WTC11 (cell line): Measurements from ENCODE around the gene CDKN1C. TPM values are rescaled to one million over a fixed set of nuclear protein-coding genes. Genes with fewer than 3 reads are reported as not detected.

Experiments used
- ATAC-seq: fragments of 200-7000 bp; cut with Tn5 transposase; 2 replicates; pipeline ENCODE4 v1.10.0; 2021; ENCODE audit warnings: mild to moderate bottlenecking, moderate library complexity
- CTCF ChIA-PET: fragments of 300-600 bp; sonication (Branson Sonifier 250); formaldehyde crosslinking; loops from one replicate; lab custom pipeline; 2021; ENCODE audit warnings: antibody characterized with exemption; lab: Charles Lee
- POLR2A ChIA-PET: fragments of 350-600 bp; sonication (Branson Sonifier 250); formaldehyde crosslinking; loops from one replicate; lab custom pipeline; 2021; ENCODE audit warnings: antibody characterized with exemption; lab: Charles Lee
- DNase-seq: peaks from one replicate; pipeline ENCODE4 v3.0.0; 2021; ENCODE audit warnings: low spot score
- H3K27ac Mint-ChIP-seq: 2 replicates; pipeline ENCODE4 v1.8.0; 2021; ENCODE audit warnings: mixed read lengths
- H3K27me3 Mint-ChIP-seq: 2 replicates; pipeline ENCODE4 v1.8.0; 2021; ENCODE audit warnings: low read depth, mild to moderate bottlenecking, moderate library complexity, mixed read lengths
- H3K36me3 Mint-ChIP-seq: 2 replicates; pipeline ENCODE4 v1.8.0; 2021; ENCODE audit warnings: mixed read lengths
- H3K4me1 Mint-ChIP-seq: 2 replicates; pipeline ENCODE4 v1.8.0; 2022; ENCODE audit warnings: mixed read lengths
- H3K4me3 Mint-ChIP-seq: 2 replicates; pipeline ENCODE4 v1.8.0; 2021; ENCODE audit warnings: mild to moderate bottlenecking, moderate library complexity, mixed read lengths
- H3K9me3 Mint-ChIP-seq: 2 replicates; pipeline ENCODE4 v1.8.0; 2021; ENCODE audit warnings: mixed read lengths
- ATF1 ChIP-seq: sonication (generic); formaldehyde crosslinking; IDR thresholded peaks from 2 replicates; pipeline ENCODE4 v1.8.1; 2023; ENCODE audit warnings: mild to moderate bottlenecking, moderate library complexity, missing genetic modification reagents
- CREB1 ChIP-seq: sonication (generic); formaldehyde crosslinking; IDR thresholded peaks from 2 replicates; pipeline ENCODE4 v1.8.0; 2023; ENCODE audit warnings: mild to moderate bottlenecking, missing genetic modification reagents
- E2F5 ChIP-seq: sonication (generic); formaldehyde crosslinking; IDR thresholded peaks from 2 replicates; pipeline ENCODE4 v1.8.1; 2022; ENCODE audit warnings: mild to moderate bottlenecking, moderate library complexity, missing genetic modification reagents
- GABPB1 ChIP-seq: sonication (generic); formaldehyde crosslinking; IDR thresholded peaks from 2 replicates; pipeline ENCODE4 v1.8.1; 2023; ENCODE audit warnings: mild to moderate bottlenecking, missing genetic modification reagents
- IRF2 ChIP-seq: sonication (generic); formaldehyde crosslinking; IDR thresholded peaks from 2 replicates; pipeline ENCODE4 v1.8.0; 2022; ENCODE audit warnings: low read depth, missing genetic modification reagents, borderline replicate concordance
- KAT7 ChIP-seq: sonication (generic); formaldehyde crosslinking; IDR thresholded peaks from 2 replicates; pipeline ENCODE4 v1.8.1; 2023; ENCODE audit warnings: missing genetic modification reagents, mild to moderate bottlenecking, borderline replicate concordance
- MLX ChIP-seq: sonication (generic); formaldehyde crosslinking; IDR thresholded peaks from 2 replicates; pipeline ENCODE4 v1.8.1; 2023; ENCODE audit warnings: mild to moderate bottlenecking, missing genetic modification reagents, moderate library complexity
- NFYB ChIP-seq: sonication (generic); formaldehyde crosslinking; conservative IDR thresholded peaks from 2 replicates; pipeline ENCODE4 v1.8.0; 2022; ENCODE audit warnings: low read depth, missing genetic modification reagents
- RELA ChIP-seq: sonication (generic); formaldehyde crosslinking; IDR thresholded peaks from 2 replicates; pipeline ENCODE4 v1.8.1; 2022; ENCODE audit warnings: missing genetic modification reagents, mild to moderate bottlenecking, borderline replicate concordance
- STAT6 ChIP-seq: sonication (generic); formaldehyde crosslinking; conservative IDR thresholded peaks from 2 replicates; pipeline ENCODE4 v1.8.1; 2023; ENCODE audit warnings: mild to moderate bottlenecking, low read depth, missing genetic modification reagents, moderate library complexity
- TEAD1 ChIP-seq: sonication (generic); formaldehyde crosslinking; IDR thresholded peaks from 2 replicates; pipeline ENCODE4 v1.8.0; 2022; ENCODE audit warnings: mild to moderate bottlenecking, missing genetic modification reagents
- TEAD4 ChIP-seq: sonication (generic); formaldehyde crosslinking; IDR thresholded peaks from 2 replicates; pipeline ENCODE4 v1.8.0; 2022; ENCODE audit warnings: mild to moderate bottlenecking, missing genetic modification reagents
- ZMAT4 ChIP-seq: fragments of 250-450 bp; sonication (Bioruptor Pico); IDR thresholded peaks from 2 replicates; pipeline ENCODE4 v1.9.0; 2021; ENCODE audit warnings: mild to moderate bottlenecking
- ZNF232 ChIP-seq: sonication (generic); formaldehyde crosslinking; IDR thresholded peaks from 2 replicates; pipeline ENCODE4 v1.8.0; 2022; ENCODE audit warnings: mild to moderate bottlenecking, missing genetic modification reagents
- ZNF416 ChIP-seq: fragments of 250-450 bp; sonication (Bioruptor Pico); IDR thresholded peaks from 2 replicates; pipeline ENCODE4 v1.9.0; 2021; ENCODE audit warnings: mild to moderate bottlenecking, inconsistent platforms
- ZNF671 ChIP-seq: fragments of 250-450 bp; sonication (Bioruptor Pico); IDR thresholded peaks from 2 replicates; pipeline ENCODE4 v1.8.0; 2021; ENCODE audit warnings: mild to moderate bottlenecking
- total RNA-seq: library from RNA; stranded (reverse); gene quantifications from 3 replicates; pipeline ENCODE4 v1.2.3, GENCODE V29; 2021
- TF ChIP-seq, protein P1 (sequence below): fragments of 250-450 bp; sonication (Bioruptor Pico); conservative IDR thresholded peaks from 2 replicates; pipeline ENCODE4 v1.9.0; 2021; ENCODE audit warnings: mild to moderate bottlenecking
- TF ChIP-seq, protein P2 (sequence below): sonication (generic); formaldehyde crosslinking; IDR thresholded peaks from 2 replicates; pipeline ENCODE4 v1.8.1; 2022; ENCODE audit warnings: low read depth, mild to moderate bottlenecking, moderate library complexity, missing genetic modification reagents, borderline replicate concordance
- TF ChIP-seq, protein P3 (sequence below): sonication (generic); formaldehyde crosslinking; IDR thresholded peaks from 2 replicates; pipeline ENCODE4 v1.8.0; 2022; ENCODE audit warnings: missing genetic modification reagents

The CDKN1C gene
- total RNA-seq, 1 experiment from 2014 or later, result 25.0 TPM

DNA sequence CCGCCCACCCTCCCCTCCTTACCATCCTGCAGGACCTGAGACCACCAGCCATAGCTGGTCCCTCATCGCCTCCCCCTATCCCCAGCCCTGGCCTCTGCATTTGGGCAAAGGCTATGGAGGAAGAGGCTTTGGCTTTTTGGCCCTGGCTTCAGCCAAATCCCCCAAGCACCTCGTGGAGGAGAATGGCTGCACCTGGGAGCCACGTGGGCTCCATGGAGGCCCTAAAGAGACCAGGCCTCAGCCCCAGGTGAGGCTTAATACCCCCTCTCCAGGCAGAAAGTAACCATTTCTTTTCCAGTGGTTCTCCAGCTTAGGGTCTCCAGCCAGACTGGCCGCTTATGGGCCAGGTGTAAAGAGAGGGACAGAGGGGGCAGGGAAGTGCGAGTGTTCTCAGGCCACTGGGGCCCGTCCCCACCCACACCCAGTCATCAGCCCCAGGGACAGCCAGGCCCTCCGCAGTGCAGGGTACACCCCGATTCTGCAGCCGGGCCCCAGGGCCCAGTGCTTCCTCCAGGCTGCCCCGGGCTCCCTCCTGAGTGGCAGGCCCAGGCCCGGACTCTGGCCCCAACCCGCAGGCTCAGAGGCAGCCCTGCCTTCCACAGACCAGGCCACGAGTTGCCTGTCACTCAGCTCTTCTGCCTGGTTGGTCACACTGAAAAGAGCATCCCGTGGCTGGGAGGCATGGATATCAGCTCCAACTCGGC lies 26.4 kb downstream of the CDKN1C start (continued):
- TF ChIP-seq, protein P1, sequence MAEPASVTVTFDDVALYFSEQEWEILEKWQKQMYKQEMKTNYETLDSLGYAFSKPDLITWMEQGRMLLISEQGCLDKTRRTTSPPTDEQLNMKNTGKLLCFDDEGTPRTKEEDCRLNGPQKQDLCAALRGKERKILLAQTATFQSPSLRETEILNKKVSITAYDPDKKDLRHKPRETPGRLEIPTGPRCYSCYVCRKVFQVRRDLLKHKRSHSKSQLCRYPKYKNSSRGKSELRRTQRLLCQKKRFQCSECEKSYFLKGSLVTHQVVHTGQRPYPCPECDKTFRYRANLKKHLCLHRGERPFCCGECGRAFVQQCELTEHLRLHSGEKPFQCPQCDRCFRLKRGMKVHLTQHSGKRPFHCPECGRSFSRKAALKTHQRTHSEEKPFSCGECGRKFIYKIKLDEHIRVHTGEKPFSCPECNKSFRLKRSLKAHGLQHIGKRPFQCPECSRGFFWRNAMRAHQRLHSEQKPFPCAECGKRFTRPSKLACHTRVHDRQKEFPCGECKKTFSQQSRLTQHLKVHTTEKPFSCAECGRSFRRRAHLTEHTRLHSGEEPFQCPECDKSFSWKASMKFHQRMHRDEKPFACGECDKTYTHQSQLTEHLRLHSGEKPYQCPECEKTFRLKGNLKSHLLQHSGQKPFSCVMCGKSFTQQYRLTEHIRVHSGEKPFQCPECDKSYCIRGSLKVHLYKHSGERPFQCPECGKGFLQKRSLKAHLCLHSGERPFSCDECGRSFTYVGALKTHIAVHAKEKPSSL (CRISPR knock-in tag), result no peak
- TF ChIP-seq KAT7 (no peak), GABPB1 (no peak), NFYB (CRISPR knock-in tag) (no peak), ZNF416 (CRISPR knock-in tag) (no peak)
- TF ChIP-seq, protein P2, sequence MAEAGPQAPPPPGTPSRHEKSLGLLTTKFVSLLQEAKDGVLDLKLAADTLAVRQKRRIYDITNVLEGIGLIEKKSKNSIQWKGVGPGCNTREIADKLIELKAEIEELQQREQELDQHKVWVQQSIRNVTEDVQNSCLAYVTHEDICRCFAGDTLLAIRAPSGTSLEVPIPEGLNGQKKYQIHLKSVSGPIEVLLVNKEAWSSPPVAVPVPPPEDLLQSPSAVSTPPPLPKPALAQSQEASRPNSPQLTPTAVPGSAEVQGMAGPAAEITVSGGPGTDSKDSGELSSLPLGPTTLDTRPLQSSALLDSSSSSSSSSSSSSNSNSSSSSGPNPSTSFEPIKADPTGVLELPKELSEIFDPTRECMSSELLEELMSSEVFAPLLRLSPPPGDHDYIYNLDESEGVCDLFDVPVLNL (CRISPR knock-in tag), result no peak

GRCh38 chr11:2857918-2858317 lies 27.7 kb downstream of the CDKN1C start:
- peaks cover 10% of the 10 kb centered on the region; the same call in 1 of the 2 replicates for H3K4me1 Mint-ChIP-seq
- H3K4me3 Mint-ChIP-seq, result no peak overlapping the region
- ATAC-seq (no peak), DNase-seq (no peak)
- no peak for TF ChIP-seq TEAD1 (CRISPR knock-in tag)
- TF ChIP-seq, protein P3, sequence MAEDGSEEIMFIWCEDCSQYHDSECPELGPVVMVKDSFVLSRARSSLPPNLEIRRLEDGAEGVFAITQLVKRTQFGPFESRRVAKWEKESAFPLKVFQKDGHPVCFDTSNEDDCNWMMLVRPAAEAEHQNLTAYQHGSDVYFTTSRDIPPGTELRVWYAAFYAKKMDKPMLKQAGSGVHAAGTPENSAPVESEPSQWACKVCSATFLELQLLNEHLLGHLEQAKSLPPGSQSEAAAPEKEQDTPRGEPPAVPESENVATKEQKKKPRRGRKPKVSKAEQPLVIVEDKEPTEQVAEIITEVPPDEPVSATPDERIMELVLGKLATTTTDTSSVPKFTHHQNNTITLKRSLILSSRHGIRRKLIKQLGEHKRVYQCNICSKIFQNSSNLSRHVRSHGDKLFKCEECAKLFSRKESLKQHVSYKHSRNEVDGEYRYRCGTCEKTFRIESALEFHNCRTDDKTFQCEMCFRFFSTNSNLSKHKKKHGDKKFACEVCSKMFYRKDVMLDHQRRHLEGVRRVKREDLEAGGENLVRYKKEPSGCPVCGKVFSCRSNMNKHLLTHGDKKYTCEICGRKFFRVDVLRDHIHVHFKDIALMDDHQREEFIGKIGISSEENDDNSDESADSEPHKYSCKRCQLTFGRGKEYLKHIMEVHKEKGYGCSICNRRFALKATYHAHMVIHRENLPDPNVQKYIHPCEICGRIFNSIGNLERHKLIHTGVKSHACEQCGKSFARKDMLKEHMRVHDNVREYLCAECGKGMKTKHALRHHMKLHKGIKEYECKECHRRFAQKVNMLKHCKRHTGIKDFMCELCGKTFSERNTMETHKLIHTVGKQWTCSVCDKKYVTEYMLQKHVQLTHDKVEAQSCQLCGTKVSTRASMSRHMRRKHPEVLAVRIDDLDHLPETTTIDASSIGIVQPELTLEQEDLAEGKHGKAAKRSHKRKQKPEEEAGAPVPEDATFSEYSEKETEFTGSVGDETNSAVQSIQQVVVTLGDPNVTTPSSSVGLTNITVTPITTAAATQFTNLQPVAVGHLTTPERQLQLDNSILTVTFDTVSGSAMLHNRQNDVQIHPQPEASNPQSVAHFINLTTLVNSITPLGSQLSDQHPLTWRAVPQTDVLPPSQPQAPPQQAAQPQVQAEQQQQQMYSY, result no peak
- TF ChIP-seq IRF2, result no peak
- TF ChIP-seq KAT7, result no peak
- no peak for TF ChIP-seq ATF1 (CRISPR knock-in tag)
- no peak for TF ChIP-seq RELA (CRISPR knock-in tag)
- TF ChIP-seq TEAD4, result no peak
- H3K27ac Mint-ChIP-seq, result no peak overlapping the region
- H3K27me3 Mint-ChIP-seq, result peaks cover 62% of the 10 kb centered on the region
- POLR2A ChIA-PET, result interaction anchor here (0.6 kb wide), 1 partner anchor 9 kb away, joined by 4 read pairs; no protein-coding TSS in a partner anchor
- no peaks in the 10 kb centered on the region for H3K9me3 Mint-ChIP-seq
- H3K36me3 Mint-ChIP-seq, result no peaks in the 10 kb centered on the region
- CTCF ChIA-PET, result interaction anchor here (0.9 to 1.7 kb wide), 8 partner anchors 13 to 439 kb away, joined by 3 to 11 read pairs (median 3); no protein-coding TSS in a partner anchor

- ATAC-seq (no peak), DNase-seq (no peak)
- Mint-ChIP-seq H3K4me3 (no peak overlapping the region), H3K36me3 (no peaks in the 10 kb centered on the region), H3K27me3 (peaks cover 62% of the 10 kb centered on the region), H3K27ac (no peak overlapping the region), H3K4me1 (peaks cover 10% of the 10 kb centered on the region; the same call in 1 of the 2 replicates), H3K9me3 (no peaks in the 10 kb centered on the region)
- ChIA-PET POLR2A (interaction anchor here (0.6 kb wide), 1 partner anchor 9 kb away, joined by 4 read pairs; no protein-coding TSS in a partner anchor), CTCF (interaction anchor here (0.7 to 1.7 kb wide), 10 partner anchors 13 to 438 kb away, joined by 3 to 11 read pairs (median 3); partner anchors contain the start of gene CDKN1C)
- no peak for TF ChIP-seq ZNF232 (CRISPR knock-in tag)
- no peak for TF ChIP-seq ZNF671
- no peak for TF ChIP-seq GABPB1
- no peak for TF ChIP-seq RELA (CRISPR knock-in tag)
- TF ChIP-seq ZMAT4 (CRISPR knock-in tag), result no peak
- no peak for TF ChIP-seq CREB1
- no peak for TF ChIP-seq STAT6 (CRISPR knock-in tag)
- no peak for TF ChIP-seq MLX (CRISPR knock-in tag)
- no peak for TF ChIP-seq E2F5
These were observed 28.3 kb downstream of the CDKN1C start for GRCh38 chr11:2857276-2857675.
